DOHH2 (cell line): ENCODE data around the gene CCR5AS.

ENCODE experiments used
- H3F3A ChIP-seq: fragments of 200-600 bp; sonication (generic), shearing (Covaris generic); 2 replicates; pipeline ENCODE4 v1.6.0; 2016; ENCODE audit warnings: antibody characterized with exemption, mild to moderate bottlenecking; ENCODE audit not compliant: control insufficient read depth, insufficient read depth
- H3K27ac ChIP-seq: fragments of 200-600 bp; sonication (generic); 2 replicates; pipeline ENCODE4 v1.5.1; 2014; ENCODE audit warnings: low read depth, mild to moderate bottlenecking, low read length, moderate library complexity
- H3K27me3 ChIP-seq: fragments of 200-600 bp; sonication (generic); 2 replicates; pipeline ENCODE4 v1.6.1; 2014; ENCODE audit warnings: mild to moderate bottlenecking, low read length, mixed read lengths; ENCODE audit not compliant: control insufficient read depth
- H3K36me3 ChIP-seq: fragments of 200-600 bp; sonication (generic); 2 replicates; pipeline ENCODE4 v1.6.1; 2014; ENCODE audit warnings: mild to moderate bottlenecking, low read length, moderate library complexity, mixed read lengths; ENCODE audit not compliant: control insufficient read depth
- H3K4me1 ChIP-seq: fragments of 200-600 bp; sonication (generic); 2 replicates; pipeline ENCODE4 v1.6.1; 2014; ENCODE audit warnings: mild to moderate bottlenecking, low read length, mixed read lengths; ENCODE audit not compliant: control insufficient read depth
- H3K4me2 ChIP-seq: fragments of 200-600 bp; sonication (generic); 2 replicates; pipeline ENCODE4 v1.6.0; 2014; ENCODE audit warnings: mild to moderate bottlenecking, low read length, moderate library complexity
- H3K4me3 ChIP-seq: fragments of 200-600 bp; sonication (generic); 2 replicates; pipeline ENCODE4 v1.5.1; 2014; ENCODE audit warnings: mild to moderate bottlenecking, low read length, mixed read lengths
- H3K79me2 ChIP-seq: fragments of 200-600 bp; sonication (generic); 2 replicates; pipeline ENCODE4 v1.6.1; 2014; ENCODE audit warnings: mild to moderate bottlenecking, low read length, mixed read lengths; ENCODE audit not compliant: control insufficient read depth
- H3K9me2 ChIP-seq: fragments of 200-600 bp; sonication (generic); replicated peaks from 2 replicates; pipeline ENCODE4 v1.6.1; 2014; ENCODE audit warnings: mild to moderate bottlenecking, low read length, mixed read lengths; ENCODE audit not compliant: control insufficient read depth
- H3K9me3 ChIP-seq: fragments of 200-600 bp; sonication (generic); 2 replicates; pipeline ENCODE4 v1.6.1; 2014; ENCODE audit warnings: antibody characterized with exemption, low read length, mixed read lengths; ENCODE audit not compliant: control insufficient read depth, insufficient read depth
- H4K20me1 ChIP-seq: fragments of 200-600 bp; sonication (generic); 2 replicates; pipeline ENCODE4 v1.6.0; 2014; ENCODE audit warnings: low read depth, mild to moderate bottlenecking, antibody characterized with exemption, low read length, moderate library complexity; ENCODE audit not compliant: control insufficient read depth, insufficient read depth
- EZH2phosphoT487 ChIP-seq: fragments of 200-600 bp; sonication (generic); IDR thresholded peaks from 2 replicates; pipeline ENCODE4 v1.6.1; 2017; ENCODE audit warnings: borderline replicate concordance, mild to moderate bottlenecking, antibody characterized with exemption, low read length, moderate library complexity, mixed read lengths
- TF ChIP-seq, protein P1 (sequence below): fragments of 200-600 bp; sonication (generic); IDR thresholded peaks from one replicate; pipeline ENCODE4 v1.5.1; 2014; ENCODE audit warnings: antibody characterized with exemption, mild to moderate bottlenecking, low read depth, low read length; ENCODE audit not compliant: poor library complexity, severe bottlenecking

The CCR5AS gene

DNA sequence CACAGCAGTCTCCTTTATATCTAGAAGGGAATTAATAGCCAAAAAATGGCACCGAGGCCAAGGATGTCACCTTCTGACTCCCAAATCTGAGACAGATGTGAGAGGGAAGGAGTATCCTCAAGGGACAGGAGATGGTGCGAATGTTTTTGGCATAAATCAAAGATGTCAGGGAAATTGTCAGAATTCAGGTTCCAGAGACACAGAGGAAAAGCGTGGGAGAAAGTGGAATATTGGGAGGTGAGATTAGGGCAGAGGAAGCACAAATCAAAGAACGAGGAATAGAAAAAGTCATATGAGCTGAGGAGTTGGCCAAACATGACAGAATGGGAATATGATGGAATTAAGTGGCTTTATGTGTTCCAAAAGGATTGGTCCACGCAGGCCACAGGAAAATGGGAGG, 6.0 kb downstream of the CCR5AS start:
- Histone ChIP-seq H3K36me3 (no peaks in the 10 kb centered on the region), H3F3A (no peaks in the 10 kb centered on the region), H3K4me2 (no peak overlapping the region), H3K79me2 (no peaks in the 10 kb centered on the region), H3K27ac (no peak overlapping the region), H3K4me3 (no peak overlapping the region), H3K27me3 (peaks cover 9% of the 10 kb centered on the region), H3K4me1 (no peaks in the 10 kb centered on the region), H3K9me2 (no peaks in the 10 kb centered on the region), H4K20me1 (no peaks in the 10 kb centered on the region), H3K9me3 (no peaks in the 10 kb centered on the region)
- TF ChIP-seq, protein P1, sequence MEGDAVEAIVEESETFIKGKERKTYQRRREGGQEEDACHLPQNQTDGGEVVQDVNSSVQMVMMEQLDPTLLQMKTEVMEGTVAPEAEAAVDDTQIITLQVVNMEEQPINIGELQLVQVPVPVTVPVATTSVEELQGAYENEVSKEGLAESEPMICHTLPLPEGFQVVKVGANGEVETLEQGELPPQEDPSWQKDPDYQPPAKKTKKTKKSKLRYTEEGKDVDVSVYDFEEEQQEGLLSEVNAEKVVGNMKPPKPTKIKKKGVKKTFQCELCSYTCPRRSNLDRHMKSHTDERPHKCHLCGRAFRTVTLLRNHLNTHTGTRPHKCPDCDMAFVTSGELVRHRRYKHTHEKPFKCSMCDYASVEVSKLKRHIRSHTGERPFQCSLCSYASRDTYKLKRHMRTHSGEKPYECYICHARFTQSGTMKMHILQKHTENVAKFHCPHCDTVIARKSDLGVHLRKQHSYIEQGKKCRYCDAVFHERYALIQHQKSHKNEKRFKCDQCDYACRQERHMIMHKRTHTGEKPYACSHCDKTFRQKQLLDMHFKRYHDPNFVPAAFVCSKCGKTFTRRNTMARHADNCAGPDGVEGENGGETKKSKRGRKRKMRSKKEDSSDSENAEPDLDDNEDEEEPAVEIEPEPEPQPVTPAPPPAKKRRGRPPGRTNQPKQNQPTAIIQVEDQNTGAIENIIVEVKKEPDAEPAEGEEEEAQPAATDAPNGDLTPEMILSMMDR, result no peak
- no peak for TF ChIP-seq EZH2phosphoT487

GRCh38 chr3:46400000-46400734, 6.7 kb downstream of the CCR5AS start:
- Histone ChIP-seq H3K27ac (no peak overlapping the region), H3K9me3 (no peaks in the 10 kb centered on the region), H3K27me3 (peaks cover 9% of the 10 kb centered on the region), H3F3A (no peaks in the 10 kb centered on the region), H3K79me2 (no peaks in the 10 kb centered on the region), H4K20me1 (no peaks in the 10 kb centered on the region), H3K36me3 (no peaks in the 10 kb centered on the region), H3K9me2 (no peaks in the 10 kb centered on the region), H3K4me2 (no peak overlapping the region), H3K4me3 (no peak overlapping the region), H3K4me1 (no peaks in the 10 kb centered on the region)
- TF ChIP-seq, protein P1, result no peak
- TF ChIP-seq EZH2phosphoT487, result no peak

DNA sequence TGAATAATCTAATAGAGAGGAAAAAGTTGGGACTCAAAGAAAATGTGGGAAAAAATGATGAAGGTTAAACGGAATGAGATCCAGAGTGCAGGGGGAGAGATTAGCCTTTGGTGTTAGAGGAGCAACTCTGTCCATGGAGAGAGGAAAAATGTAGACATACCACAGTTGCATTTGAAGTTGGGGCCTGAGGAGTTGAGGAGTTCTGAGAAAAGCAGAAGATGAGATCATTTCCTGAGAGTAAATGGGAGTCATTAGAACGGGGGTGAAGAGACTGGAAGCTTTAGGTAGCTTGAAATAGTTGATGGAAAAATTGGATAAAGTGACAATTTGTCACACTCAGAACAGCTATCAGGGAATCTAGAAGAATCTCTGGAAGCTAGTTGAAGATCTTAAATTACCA, 7.3 kb downstream of the CCR5AS start:
- H3K9me3 ChIP-seq, result no peaks in the 10 kb centered on the region
- H3K27ac ChIP-seq, result no peak overlapping the region
- no peaks in the 10 kb centered on the region for H3K9me2 ChIP-seq
- no peaks in the 10 kb centered on the region for H3K36me3 ChIP-seq
- H3K27me3 ChIP-seq, result peaks cover 9% of the 10 kb centered on the region
- H3F3A ChIP-seq, result no peaks in the 10 kb centered on the region
- H3K4me3 ChIP-seq, result no peak overlapping the region
- H3K4me2 ChIP-seq, result no peak overlapping the region
- H3K4me1 ChIP-seq, result no peaks in the 10 kb centered on the region
- no peaks in the 10 kb centered on the region for H4K20me1 ChIP-seq
- TF ChIP-seq, protein P1, result no peak
- no peak for TF ChIP-seq EZH2phosphoT487
- no peaks in the 10 kb centered on the region for H3K79me2 ChIP-seq
